ENCODE results near the gene CCNY.

- TF ChIP-seq POLR2A (IDR thresholded peaks at IDR 0.05) = no peak
- no peak for TF ChIP-seq CTCF (IDR thresholded peaks at IDR 0.05 in 4 of 5, conservative IDR thresholded peaks at IDR 0.05 in 1 of 5)
Observed at GRCh38 chr10:35558276-35558675, 222.0 kb downstream of the CCNY start.
